Mesodermal cell (in vitro differentiated cells): ENCODE measurements around the gene XIRP1.

Source experiments
- H3K27ac ChIP-seq: 2 replicates; pipeline ENCODE4 v1.7.0; 2013; ENCODE audit warnings: mild to moderate bottlenecking, low read depth, low read length, moderate library complexity; ENCODE audit not compliant: severe bottlenecking
- H3K36me3 ChIP-seq: 2 replicates; pipeline ENCODE4 v1.7.1; 2013; ENCODE audit warnings: mild to moderate bottlenecking, low read length, moderate library complexity; ENCODE audit not compliant: control insufficient read depth, insufficient read depth
- H3K4me1 ChIP-seq: one replicate; pipeline ENCODE4 v1.7.1; 2013; ENCODE audit warnings: mild to moderate bottlenecking, low read length; ENCODE audit not compliant: insufficient read depth, control insufficient read depth, poor library complexity, severe bottlenecking
- H3K4me3 ChIP-seq: 2 replicates; pipeline ENCODE4 v1.7.0; 2013; ENCODE audit warnings: low read length, control low read depth, mild to moderate bottlenecking; ENCODE audit not compliant: insufficient read depth, poor library complexity, severe bottlenecking; ENCODE audit errors: extremely low read depth
- H3K9me3 ChIP-seq: 2 replicates; pipeline ENCODE4 v1.7.1; 2013; ENCODE audit warnings: mild to moderate bottlenecking, low read length, moderate library complexity; ENCODE audit not compliant: control insufficient read depth
- WGBS, 2 experiments: methylation state at CpG; one replicate each; pipeline ENCODE4 v1.1.5; 2013; ENCODE audit warnings: missing lambda C conversion rate in 2 of 2; ENCODE audit not compliant: insufficient coverage in 2 of 2; 5-methylcytosine and 5-hydroxymethylcytosine counted together

The XIRP1 gene

DNA sequence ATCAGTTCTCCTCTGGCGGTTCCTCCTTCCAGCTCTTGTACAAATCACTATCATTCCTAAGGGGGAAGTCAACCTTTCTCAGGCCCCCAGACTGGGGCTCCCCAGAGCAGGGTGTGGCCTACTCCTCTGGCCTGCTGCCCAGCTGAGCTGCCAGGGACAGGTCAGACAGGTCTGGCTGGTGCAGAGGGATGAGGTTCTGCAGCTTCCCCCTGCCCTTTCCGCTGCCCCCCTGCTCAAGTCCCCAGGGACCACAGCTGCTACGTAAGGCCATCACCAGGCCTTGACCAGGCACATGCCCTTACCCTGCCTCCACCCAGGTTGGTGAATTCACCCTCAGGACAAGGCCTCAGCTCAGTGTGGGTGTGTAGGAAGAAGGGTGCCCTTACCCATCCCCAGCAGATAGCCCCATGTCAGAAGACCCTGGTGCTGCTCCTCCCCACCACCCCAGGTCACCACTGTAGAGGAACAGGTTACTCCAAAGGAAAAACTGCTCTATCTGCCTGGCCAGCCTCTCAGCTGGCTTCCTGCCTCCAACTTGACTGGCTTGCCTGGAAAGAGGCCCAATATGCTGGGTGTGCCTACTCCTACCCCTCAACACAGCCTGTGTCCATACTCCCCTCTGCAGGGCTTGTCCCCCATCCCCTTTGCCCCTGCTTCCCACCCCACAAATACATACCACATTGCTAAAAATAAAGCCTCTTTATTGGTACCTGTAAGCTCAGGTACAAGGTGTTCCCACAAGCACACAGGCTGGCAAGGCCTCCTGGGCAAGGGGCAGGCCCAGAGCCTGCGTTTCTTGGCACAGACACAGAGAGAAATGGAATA is 51.0 kb downstream of the XIRP1 start:
- Histone ChIP-seq H3K27ac (peak overlapping the region; percentile 30), H3K4me3 (no peak overlapping the region), H3K4me1 (peaks cover 38% of the 10 kb centered on the region), H3K9me3 (no peaks in the 10 kb centered on the region), H3K36me3 (peaks cover 75% of the 10 kb centered on the region)
- 100% methylated on average over 1 of the region's 4 CpGs; no CpG with 5 or more reads in 1 of the 2 experiments for WGBS, 2 experiments

DNA sequence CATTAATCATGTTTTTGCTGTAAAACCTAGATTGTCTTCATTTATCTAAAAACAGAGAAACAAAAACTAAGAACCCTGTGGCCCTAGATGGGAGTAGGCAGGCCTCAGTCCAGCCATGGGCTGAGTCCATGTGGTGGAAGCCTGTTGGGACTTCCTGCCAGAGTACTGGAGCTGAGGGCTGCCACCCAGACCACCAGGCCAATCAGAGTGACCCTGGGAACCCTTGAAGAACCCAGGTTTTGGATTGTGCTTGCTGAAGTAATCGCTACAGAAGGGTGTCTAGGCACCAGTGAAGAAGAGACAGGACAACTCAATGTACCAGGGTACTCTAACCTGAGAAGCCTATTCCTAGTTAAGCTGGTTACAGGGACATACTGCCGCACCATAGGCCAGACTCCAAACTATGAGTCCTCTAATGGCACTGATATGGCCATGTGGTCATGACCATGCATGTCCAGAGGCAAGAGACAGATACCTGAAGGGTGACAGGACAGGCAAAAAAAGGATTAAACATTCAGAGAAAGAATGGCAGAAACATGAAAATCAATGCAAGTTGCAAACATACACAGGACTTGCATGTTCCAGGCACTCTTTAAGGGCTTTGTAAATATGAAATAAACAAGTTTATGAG is 51.9 kb downstream of the XIRP1 start:
- no peaks in the 10 kb centered on the region for H3K9me3 ChIP-seq
- no peak overlapping the region for H3K4me3 ChIP-seq
- peak overlapping the region; percentile 47 for H3K27ac ChIP-seq
- H3K36me3 ChIP-seq: peaks cover 68% of the 10 kb centered on the region
- peaks cover 30% of the 10 kb centered on the region for H3K4me1 ChIP-seq
- WGBS, 2 experiments: 100% methylated on average over 2 of the region's 2 CpGs

- WGBS, 2 experiments: 90 to 100% methylated on average over 1 to 2 of the region's 2 CpGs
- Histone ChIP-seq H3K4me1 (peaks cover 22% of the 10 kb centered on the region), H3K4me3 (no peak overlapping the region), H3K36me3 (peaks cover 58% of the 10 kb centered on the region), H3K9me3 (no peaks in the 10 kb centered on the region), H3K27ac (peak overlapping the region; percentile 10)
These were observed 53.0 kb downstream of the XIRP1 start for GRCh38 chr3:39139442-39139841.

DNA sequence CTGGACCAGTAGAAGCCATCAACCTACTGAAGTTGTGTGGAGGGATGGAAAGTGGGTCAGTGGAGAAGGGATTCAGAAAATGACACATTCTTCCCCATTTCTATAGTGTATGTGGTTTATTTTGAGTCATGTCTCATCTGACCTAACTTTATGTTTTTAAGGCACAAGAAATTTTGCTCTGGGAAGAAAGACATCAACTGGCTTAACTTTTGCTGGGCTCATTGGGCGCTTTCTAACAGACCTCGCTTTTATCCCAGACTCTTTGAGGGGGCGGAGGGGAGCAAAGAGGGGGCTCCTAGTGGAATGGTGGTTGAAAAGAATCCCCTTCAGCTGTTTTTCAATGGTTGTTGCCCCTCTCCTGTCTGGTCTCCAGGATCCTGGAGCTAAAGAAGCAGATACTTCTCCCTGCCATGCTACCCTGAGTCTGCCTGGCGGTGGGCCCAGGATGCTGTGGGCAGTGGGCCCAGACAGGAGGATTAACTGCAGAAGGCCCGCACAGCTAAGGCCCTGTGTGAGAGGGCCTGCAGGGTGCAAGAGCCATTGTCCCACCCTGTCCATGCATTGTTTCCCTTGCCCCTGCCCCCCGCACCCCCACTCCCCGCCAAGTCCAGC is 53.5 kb downstream of the XIRP1 start:
- H3K36me3 ChIP-seq: peaks cover 53% of the 10 kb centered on the region
- H3K9me3 ChIP-seq: no peaks in the 10 kb centered on the region
- H3K4me3 ChIP-seq: no peak overlapping the region
- H3K4me1 ChIP-seq: peaks cover 22% of the 10 kb centered on the region
- peak overlapping the region; percentile 36 for H3K27ac ChIP-seq
- 90 to 95% methylated on average over 3 of the region's 7 CpGs for WGBS, 2 experiments

- WGBS, 2 experiments: 96 to 98% methylated on average over 7 to 8 of the region's 10 CpGs
- Histone ChIP-seq H3K4me1 (peaks cover 22% of the 10 kb centered on the region), H3K4me3 (no peak overlapping the region), H3K27ac (peak overlapping the region; percentile 1), H3K36me3 (peaks cover 46% of the 10 kb centered on the region), H3K9me3 (no peaks in the 10 kb centered on the region)
These were observed 54.2 kb downstream of the XIRP1 start for GRCh38 chr3:39137991-39138803.

DNA sequence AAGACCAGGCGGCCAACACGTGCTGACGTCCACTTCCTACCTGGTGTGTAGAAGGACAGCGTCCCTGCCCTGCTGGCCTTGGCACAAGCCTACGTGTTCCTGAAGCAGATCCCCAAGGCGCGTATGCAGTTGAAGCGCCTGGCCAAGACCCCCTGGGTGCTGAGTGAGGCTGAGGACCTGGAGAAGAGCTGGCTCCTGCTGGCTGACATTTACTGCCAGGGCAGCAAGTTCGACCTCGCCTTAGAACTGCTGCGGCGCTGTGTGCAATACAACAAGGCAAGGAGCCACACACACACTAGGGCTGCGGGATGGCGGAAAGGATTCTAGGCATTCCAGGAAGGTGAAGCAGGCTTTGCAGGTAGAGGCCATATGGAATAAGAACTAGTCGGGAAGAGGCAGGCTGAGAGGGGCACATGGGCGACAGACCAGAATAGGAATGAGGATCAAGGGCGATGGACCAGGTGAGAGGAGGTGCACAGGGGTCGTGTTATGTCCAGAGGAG is 54.9 kb downstream of the XIRP1 start:
- Histone ChIP-seq H3K4me1 (peaks cover 15% of the 10 kb centered on the region), H3K36me3 (peaks cover 38% of the 10 kb centered on the region), H3K9me3 (no peaks in the 10 kb centered on the region), H3K27ac (no peak overlapping the region), H3K4me3 (no peak overlapping the region)
- WGBS, 2 experiments: 94 to 95% methylated on average over 14 to 17 of the region's 18 CpGs

- no peak overlapping the region for H3K27ac ChIP-seq
- peaks cover 31% of the 10 kb centered on the region for H3K36me3 ChIP-seq
- H3K4me1 ChIP-seq: peaks cover 8% of the 10 kb centered on the region
- H3K9me3 ChIP-seq: no peaks in the 10 kb centered on the region
- no peak overlapping the region for H3K4me3 ChIP-seq
- 95 to 98% methylated on average over 15 to 20 of the region's 21 CpGs for WGBS, 2 experiments
These were observed 55.6 kb downstream of the XIRP1 start for GRCh38 chr3:39136533-39137434.

DNA sequence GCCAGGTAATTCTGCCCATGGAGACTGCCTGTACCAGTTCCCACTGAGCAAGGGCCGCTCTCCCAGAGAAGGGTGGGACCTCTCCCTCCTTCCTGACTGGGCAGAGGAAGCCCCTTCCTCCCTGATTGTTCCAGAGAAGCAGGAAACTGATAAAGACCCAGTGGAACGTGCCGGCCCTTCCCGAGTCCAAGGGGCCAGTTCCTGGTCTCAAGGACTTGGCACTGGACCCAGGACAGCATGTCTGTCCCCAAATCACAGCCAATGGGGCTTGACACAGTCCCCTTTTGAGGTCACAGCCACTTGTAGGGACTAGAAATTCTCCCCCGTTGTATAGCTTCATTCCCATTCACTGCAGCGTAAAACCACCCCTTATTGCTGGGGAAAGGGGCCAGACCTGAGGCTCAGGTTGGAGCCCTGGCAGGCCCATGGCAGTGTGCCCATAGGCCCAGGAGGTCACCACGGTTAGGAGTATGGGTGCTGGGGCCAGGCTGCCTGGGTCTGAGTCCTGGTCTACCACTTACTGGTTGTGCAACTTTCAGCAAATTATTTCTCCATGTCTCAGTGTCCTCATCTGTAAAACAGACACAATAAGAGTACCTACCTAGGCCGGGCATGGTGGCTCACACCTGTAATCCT is 57.1 kb downstream of the XIRP1 start:
- no peak overlapping the region for H3K4me3 ChIP-seq
- H3K36me3 ChIP-seq: peaks cover 16% of the 10 kb centered on the region
- 83 to 85% methylated on average over 7 to 8 of the region's 8 CpGs for WGBS, 2 experiments
- H3K9me3 ChIP-seq: no peaks in the 10 kb centered on the region
- H3K4me1 ChIP-seq: no peaks in the 10 kb centered on the region
- no peak overlapping the region for H3K27ac ChIP-seq

DNA sequence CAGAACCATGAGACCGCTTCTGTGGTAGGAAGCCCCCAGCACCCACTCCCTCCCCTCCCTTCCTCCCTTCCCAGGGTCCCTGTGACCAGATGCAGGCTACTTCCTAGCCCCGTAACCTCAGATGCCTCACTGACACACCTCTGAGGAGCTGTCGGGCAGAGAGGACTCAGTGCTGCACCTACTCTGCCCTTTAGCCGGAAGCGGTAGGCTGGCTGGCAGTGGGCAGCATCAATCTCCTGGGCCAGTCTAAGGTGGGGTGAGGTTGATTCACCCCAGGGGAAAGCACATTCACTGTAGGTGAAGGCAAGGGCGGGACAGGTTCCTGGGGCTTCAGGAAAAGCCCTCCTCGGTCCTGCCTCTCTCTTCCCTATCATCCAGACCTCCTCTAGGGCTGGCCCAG is 58.1 kb downstream of the XIRP1 start:
- Histone ChIP-seq H3K4me3 (no peak overlapping the region), H3K9me3 (no peaks in the 10 kb centered on the region), H3K27ac (no peak overlapping the region), H3K4me1 (no peaks in the 10 kb centered on the region), H3K36me3 (peaks cover 7% of the 10 kb centered on the region)
- 94 to 100% methylated on average over 2 to 6 of the region's 7 CpGs for WGBS, 2 experiments
